ENCODE data around the gene HOOK2.

DNA sequence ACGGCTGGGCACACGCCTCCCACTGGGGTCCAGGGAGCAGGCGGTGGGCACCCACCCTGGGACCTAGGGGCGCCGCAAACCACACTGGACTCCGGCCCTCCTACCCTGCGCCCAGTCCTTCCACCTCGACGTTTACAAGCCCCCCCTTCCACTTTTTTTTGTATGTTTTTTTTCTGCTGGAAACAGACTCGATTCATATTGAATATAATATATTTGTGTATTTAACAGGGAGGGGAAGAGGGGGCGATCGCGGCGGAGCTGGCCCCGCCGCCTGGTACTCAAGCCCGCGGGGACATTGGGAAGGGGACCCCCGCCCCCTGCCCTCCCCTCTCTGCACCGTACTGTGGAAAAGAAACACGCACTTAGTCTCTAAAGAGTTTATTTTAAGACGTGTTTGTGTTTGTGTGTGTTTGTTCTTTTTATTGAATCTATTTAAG lies 17.5 kb upstream of the HOOK2 start:
- TF ChIP-seq POLR2A (IDR thresholded peaks at IDR 0.05), result no peak
- TF ChIP-seq, protein P1, sequence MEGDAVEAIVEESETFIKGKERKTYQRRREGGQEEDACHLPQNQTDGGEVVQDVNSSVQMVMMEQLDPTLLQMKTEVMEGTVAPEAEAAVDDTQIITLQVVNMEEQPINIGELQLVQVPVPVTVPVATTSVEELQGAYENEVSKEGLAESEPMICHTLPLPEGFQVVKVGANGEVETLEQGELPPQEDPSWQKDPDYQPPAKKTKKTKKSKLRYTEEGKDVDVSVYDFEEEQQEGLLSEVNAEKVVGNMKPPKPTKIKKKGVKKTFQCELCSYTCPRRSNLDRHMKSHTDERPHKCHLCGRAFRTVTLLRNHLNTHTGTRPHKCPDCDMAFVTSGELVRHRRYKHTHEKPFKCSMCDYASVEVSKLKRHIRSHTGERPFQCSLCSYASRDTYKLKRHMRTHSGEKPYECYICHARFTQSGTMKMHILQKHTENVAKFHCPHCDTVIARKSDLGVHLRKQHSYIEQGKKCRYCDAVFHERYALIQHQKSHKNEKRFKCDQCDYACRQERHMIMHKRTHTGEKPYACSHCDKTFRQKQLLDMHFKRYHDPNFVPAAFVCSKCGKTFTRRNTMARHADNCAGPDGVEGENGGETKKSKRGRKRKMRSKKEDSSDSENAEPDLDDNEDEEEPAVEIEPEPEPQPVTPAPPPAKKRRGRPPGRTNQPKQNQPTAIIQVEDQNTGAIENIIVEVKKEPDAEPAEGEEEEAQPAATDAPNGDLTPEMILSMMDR (IDR thresholded peaks at IDR 0.05), result no peak
